MCF 10A (cell line): ENCODE measurements around the gene FCRL2. TPM values are rescaled to one million over a fixed set of nuclear protein-coding genes. Genes with fewer than 3 reads are reported as not detected.

Experiments used
- BruUV-seq: library from RNA; stranded (reverse); fragments of 400-500 nt; replicated peaks from 2 replicates; lab custom pipeline; 2021; lab: Mats Ljungman, UMichigan
- CTCF ChIA-PET: fragments of 300-600 bp; sonication (Branson Sonifier 250); formaldehyde crosslinking; extraction: SDS; loops from one replicate; lab custom pipeline; 2021; ENCODE audit warnings: antibody characterized with exemption, inconsistent platforms; lab: Yijun Ruan, JAX
- POLR2A ChIA-PET: fragments of 300-600, 350-650 bp; sonication (Branson Sonifier 250); formaldehyde crosslinking; extraction: SDS; loops from one replicate; lab custom pipeline; 2020; ENCODE audit warnings: antibody characterized with exemption, inconsistent platforms; lab: Yijun Ruan, JAX
- DNase-seq: peaks from one replicate; pipeline ENCODE4 v3.0.0-alpha.2; 2018; ENCODE audit not compliant: unreplicated experiment
- H3K27ac Mint-ChIP-seq: one replicate; pipeline ENCODE4 v1.8.0; 2022; ENCODE audit warnings: mild to moderate bottlenecking, low read depth, mixed read lengths; ENCODE audit not compliant: unreplicated experiment
- H3K27me3 Mint-ChIP-seq: one replicate; pipeline ENCODE4 v1.8.0; 2022; ENCODE audit warnings: mixed read lengths; ENCODE audit not compliant: insufficient read depth, unreplicated experiment
- H3K36me3 Mint-ChIP-seq: one replicate; pipeline ENCODE4 v1.8.0; 2022; ENCODE audit warnings: mild to moderate bottlenecking, moderate library complexity, mixed read lengths; ENCODE audit not compliant: insufficient read depth, unreplicated experiment
- H3K4me1 Mint-ChIP-seq: one replicate; pipeline ENCODE4 v1.8.0; 2022; ENCODE audit warnings: mixed read lengths; ENCODE audit not compliant: insufficient read depth, unreplicated experiment
- H3K4me3 Mint-ChIP-seq: one replicate; pipeline ENCODE4 v1.8.0; 2022; ENCODE audit warnings: mild to moderate bottlenecking, moderate library complexity, mixed read lengths; ENCODE audit not compliant: unreplicated experiment
- H3K9me3 Mint-ChIP-seq: one replicate; pipeline ENCODE4 v1.8.0; 2022; ENCODE audit warnings: mixed read lengths; ENCODE audit not compliant: unreplicated experiment
- intact Hi-C: fragments of 100-400 bp; cut with micrococcal nuclease; formaldehyde crosslinking; loops from 2 replicates; pipeline ENCODE4 v1.14.1; 2022
- total RNA-seq: library from RNA; stranded (reverse); gene quantifications from 2 replicates; pipeline ENCODE4 v1.2.3, GENCODE V29; 2022
- TF ChIP-seq, protein P1 (sequence below): fragments of 200-600 bp; IDR thresholded peaks from one replicate; pipeline ENCODE4 v1.8.0; 2022; ENCODE audit warnings: antibody characterized with exemption, mild to moderate bottlenecking; ENCODE audit not compliant: unreplicated experiment

FCRL2 gene
- total RNA-seq, 1 experiment from 2014 or later: not detected

GRCh38 chr1:157781048-157781447 lies 4.1 kb upstream of the FCRL2 start:
- TF ChIP-seq, protein P1, sequence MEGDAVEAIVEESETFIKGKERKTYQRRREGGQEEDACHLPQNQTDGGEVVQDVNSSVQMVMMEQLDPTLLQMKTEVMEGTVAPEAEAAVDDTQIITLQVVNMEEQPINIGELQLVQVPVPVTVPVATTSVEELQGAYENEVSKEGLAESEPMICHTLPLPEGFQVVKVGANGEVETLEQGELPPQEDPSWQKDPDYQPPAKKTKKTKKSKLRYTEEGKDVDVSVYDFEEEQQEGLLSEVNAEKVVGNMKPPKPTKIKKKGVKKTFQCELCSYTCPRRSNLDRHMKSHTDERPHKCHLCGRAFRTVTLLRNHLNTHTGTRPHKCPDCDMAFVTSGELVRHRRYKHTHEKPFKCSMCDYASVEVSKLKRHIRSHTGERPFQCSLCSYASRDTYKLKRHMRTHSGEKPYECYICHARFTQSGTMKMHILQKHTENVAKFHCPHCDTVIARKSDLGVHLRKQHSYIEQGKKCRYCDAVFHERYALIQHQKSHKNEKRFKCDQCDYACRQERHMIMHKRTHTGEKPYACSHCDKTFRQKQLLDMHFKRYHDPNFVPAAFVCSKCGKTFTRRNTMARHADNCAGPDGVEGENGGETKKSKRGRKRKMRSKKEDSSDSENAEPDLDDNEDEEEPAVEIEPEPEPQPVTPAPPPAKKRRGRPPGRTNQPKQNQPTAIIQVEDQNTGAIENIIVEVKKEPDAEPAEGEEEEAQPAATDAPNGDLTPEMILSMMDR: no peak
- POLR2A ChIA-PET: no interaction called here

DNA sequence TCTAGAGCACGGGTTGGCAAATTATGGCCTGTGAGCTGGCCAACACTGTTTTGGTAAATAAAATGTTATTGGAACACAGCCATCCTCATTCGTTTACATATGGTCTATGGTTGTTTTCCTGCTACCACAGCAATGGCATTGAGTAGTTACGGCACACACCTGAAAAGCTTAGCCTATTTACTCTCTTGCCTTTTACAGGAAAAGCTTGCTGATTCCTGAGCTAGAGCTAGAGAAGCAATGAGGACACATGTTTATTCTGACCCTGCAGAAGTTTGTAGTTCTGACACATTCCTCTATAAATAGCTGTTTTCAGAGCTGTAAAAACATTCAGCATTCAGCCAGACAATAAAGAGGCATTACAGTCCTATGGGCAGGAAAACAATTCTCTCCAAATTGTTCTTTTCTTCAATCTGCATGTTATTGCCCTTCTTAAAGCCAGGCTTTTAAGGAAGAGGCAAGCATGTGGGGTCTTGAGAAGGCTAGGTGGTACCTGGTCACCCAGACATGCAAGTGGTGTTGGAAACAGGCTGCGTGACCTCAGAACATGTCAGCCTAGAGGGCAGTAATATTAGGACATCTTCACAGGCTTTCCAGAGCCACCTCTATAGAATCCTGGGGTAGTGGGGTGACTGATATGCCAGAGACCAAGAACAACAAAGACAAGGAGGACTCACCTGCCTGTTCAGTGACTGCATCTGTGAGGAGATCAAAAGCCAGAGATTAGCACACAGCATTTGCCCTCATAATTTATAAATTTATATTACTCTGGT lies 1.6 kb downstream of the FCRL2 start:
- no peak overlapping the region for H3K27ac Mint-ChIP-seq
- POLR2A ChIA-PET: no interaction called here
- H3K36me3 Mint-ChIP-seq: no peaks in the 10 kb centered on the region
- DNase-seq: no peak
- peaks cover 42% of the 10 kb centered on the region for H3K27me3 Mint-ChIP-seq
- BruUV-seq: no TSS peak
- H3K4me3 Mint-ChIP-seq: no peak overlapping the region
- H3K9me3 Mint-ChIP-seq: no peaks in the 10 kb centered on the region
- intact Hi-C loops: loop anchor here (5.0 kb wide), 1 partner anchor 172 kb away; no protein-coding TSS in a partner anchor
- CTCF ChIA-PET: interaction anchor here (0.7 kb wide), 1 partner anchor 205 kb away, joined by 3 read pairs; no protein-coding TSS in a partner anchor
- TF ChIP-seq, protein P1: no peak
- H3K4me1 Mint-ChIP-seq: no peaks in the 10 kb centered on the region

More at GRCh38 chr1:157781048-157781447, 4.1 kb upstream of the FCRL2 start:
- no peak overlapping the region for H3K4me3 Mint-ChIP-seq
- intact Hi-C loops: no loop called here
- no peaks in the 10 kb centered on the region for H3K4me1 Mint-ChIP-seq
- no peaks in the 10 kb centered on the region for H3K36me3 Mint-ChIP-seq
- peaks cover 35% of the 10 kb centered on the region for H3K27me3 Mint-ChIP-seq
- no peak overlapping the region for H3K27ac Mint-ChIP-seq
- CTCF ChIA-PET: no interaction called here
- no TSS peak for BruUV-seq
- no peaks in the 10 kb centered on the region for H3K9me3 Mint-ChIP-seq
- peak; percentile 15 for DNase-seq

DNA sequence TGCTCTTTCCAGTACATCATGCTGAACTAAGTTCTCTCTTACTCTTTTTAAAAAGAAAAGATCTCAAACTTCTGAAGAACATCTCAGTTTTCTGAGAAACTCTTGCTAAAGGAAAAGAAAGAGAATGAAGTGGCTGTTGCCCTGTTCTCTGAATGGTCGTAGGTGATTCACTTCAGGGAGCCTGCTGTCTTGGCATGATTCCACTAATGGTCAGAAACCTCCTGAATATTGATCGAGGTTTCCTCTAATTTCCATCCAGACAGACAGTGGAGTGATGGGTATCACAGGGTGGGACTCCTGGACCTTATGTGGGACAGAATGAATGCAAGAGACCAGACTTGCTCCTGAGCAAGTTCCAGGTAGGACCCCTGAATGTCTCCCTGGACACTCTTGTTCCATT lies 2.5 kb downstream of the FCRL2 start:
- DNase-seq: no peak
- POLR2A ChIA-PET: no interaction called here
- TF ChIP-seq, protein P1: no peak
- intact Hi-C loops: no loop called here
- BruUV-seq: no TSS peak
- H3K9me3 Mint-ChIP-seq: no peaks in the 10 kb centered on the region
- H3K4me3 Mint-ChIP-seq: no peak overlapping the region
- no peaks in the 10 kb centered on the region for H3K4me1 Mint-ChIP-seq
- no peak overlapping the region for H3K27ac Mint-ChIP-seq
- no peaks in the 10 kb centered on the region for H3K36me3 Mint-ChIP-seq
- CTCF ChIA-PET: interaction anchor here (0.7 kb wide), 1 partner anchor 205 kb away, joined by 3 read pairs; no protein-coding TSS in a partner anchor
- peaks cover 37% of the 10 kb centered on the region for H3K27me3 Mint-ChIP-seq

DNA sequence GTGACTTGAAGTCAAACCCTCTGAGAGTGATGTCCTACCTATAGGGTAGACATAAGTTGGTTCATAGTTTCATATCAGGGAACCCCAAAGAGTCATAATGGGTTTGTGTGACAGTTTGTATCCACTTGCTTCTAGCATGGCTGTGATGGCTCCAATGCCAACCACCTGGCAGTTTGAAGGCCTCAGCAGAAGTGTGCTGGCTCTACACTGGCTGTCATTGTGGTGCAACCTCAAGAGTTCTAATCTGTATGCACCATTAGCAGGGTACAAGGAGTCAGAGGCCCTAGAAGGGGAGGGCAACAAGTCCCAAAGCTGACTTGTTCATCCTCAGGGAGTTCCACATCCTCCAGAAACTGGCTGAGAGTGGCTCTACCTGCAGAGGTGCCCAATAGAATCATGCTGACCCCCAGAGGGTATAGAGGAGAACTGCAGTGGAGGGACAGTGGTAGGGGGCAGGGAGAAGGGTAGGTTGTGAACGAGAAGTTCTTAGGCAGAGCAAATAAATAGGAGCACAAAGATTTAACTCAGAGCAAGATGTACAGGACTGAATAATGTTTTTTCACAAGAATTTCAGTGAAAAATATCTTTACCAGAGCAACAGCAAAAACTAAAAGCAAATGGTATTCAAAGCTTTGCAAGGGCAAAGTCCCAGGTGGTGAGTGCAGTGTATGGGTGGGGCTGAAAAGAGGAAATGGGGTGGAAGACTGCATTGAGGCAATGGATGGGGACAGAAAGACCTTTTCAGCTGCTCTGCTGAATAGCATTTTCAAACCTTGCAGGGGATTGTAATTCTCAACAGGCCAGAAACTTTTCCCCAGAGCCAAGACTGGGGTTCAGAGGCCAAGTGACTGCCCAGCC lies 3.2 kb downstream of the FCRL2 start:
- POLR2A ChIA-PET: no interaction called here
- H3K4me1 Mint-ChIP-seq: no peaks in the 10 kb centered on the region
- TF ChIP-seq, protein P1: no peak
- DNase-seq: peak; percentile 34
- H3K4me3 Mint-ChIP-seq: no peak overlapping the region
- H3K27me3 Mint-ChIP-seq: peaks cover 40% of the 10 kb centered on the region
- no TSS peak for BruUV-seq
- CTCF ChIA-PET: interaction anchor here (0.6 kb wide), 1 partner anchor 707 kb away, joined by 4 read pairs; no protein-coding TSS in a partner anchor
- H3K36me3 Mint-ChIP-seq: no peaks in the 10 kb centered on the region
- no peaks in the 10 kb centered on the region for H3K9me3 Mint-ChIP-seq
- intact Hi-C loops: no loop called here
- H3K27ac Mint-ChIP-seq: no peak overlapping the region
